ENCODE data around the gene LRSAM1. TPM values are rescaled to one million over a fixed set of nuclear protein-coding genes. Genes with fewer than 3 reads are reported as not detected.

Gene LRSAM1
- total RNA-seq, 2 experiments from 2014 or later, result 20.8 to 32.2 TPM

GRCh38 chr9:127543973-127544533 lies 92.7 kb downstream of the LRSAM1 start:
- intact Hi-C loops (cut with micrococcal nuclease; ENCODE audit: unreplicated experiment), result no loop called here
- H3K36me3 ChIP-seq (ENCODE audit: insufficient read depth, low read length), result no peaks in the 10 kb centered on the region
- TF ChIP-seq, protein P1, sequence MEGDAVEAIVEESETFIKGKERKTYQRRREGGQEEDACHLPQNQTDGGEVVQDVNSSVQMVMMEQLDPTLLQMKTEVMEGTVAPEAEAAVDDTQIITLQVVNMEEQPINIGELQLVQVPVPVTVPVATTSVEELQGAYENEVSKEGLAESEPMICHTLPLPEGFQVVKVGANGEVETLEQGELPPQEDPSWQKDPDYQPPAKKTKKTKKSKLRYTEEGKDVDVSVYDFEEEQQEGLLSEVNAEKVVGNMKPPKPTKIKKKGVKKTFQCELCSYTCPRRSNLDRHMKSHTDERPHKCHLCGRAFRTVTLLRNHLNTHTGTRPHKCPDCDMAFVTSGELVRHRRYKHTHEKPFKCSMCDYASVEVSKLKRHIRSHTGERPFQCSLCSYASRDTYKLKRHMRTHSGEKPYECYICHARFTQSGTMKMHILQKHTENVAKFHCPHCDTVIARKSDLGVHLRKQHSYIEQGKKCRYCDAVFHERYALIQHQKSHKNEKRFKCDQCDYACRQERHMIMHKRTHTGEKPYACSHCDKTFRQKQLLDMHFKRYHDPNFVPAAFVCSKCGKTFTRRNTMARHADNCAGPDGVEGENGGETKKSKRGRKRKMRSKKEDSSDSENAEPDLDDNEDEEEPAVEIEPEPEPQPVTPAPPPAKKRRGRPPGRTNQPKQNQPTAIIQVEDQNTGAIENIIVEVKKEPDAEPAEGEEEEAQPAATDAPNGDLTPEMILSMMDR (conservative IDR thresholded peaks at IDR 0.05; ENCODE audit: low read length), result no peak
- no peak for TF ChIP-seq EZH2phosphoT487 (IDR thresholded peaks at IDR 0.05; ENCODE audit: borderline replicate concordance, low read depth, low read length)
- H3K79me2 ChIP-seq (ENCODE audit: insufficient read depth, low read depth, low read length), result no peaks in the 10 kb centered on the region
- no peak overlapping the region for H3K4me2 ChIP-seq (ENCODE audit: low read length)
- no peak overlapping the region for H3K27ac ChIP-seq (ENCODE audit: low read depth, low read length, poor library complexity, severe bottlenecking)
- no peak for DNase-seq (ENCODE audit: low spot score)
- no peaks in the 10 kb centered on the region for H3K4me1 ChIP-seq (ENCODE audit: insufficient read depth, low read length, poor library complexity, severe bottlenecking)
- no peak overlapping the region for H3K4me3 ChIP-seq (ENCODE audit: low read depth, low read length, poor library complexity, severe bottlenecking)
- no peaks in the 10 kb centered on the region for H3K9me3 ChIP-seq (ENCODE audit: low read length)
- CTCF ChIA-PET (ENCODE audit: unreplicated experiment), result no interaction called here
- H3K9me2 ChIP-seq (ENCODE audit: insufficient read depth, low read length), result no peaks in the 10 kb centered on the region
- H4K20me1 ChIP-seq (ENCODE audit: insufficient read depth, low read length), result no peaks in the 10 kb centered on the region
- POLR2A ChIA-PET, result interaction anchor here (1.3 kb wide), 1 partner anchor 9 kb away, joined by 3 read pairs; no protein-coding TSS in a partner anchor
- H2AFZ ChIP-seq (ENCODE audit: low read length), result no peak overlapping the region
- BruUV-seq (replicated peaks), result no TSS peak

- Histone ChIP-seq H2AFZ (ENCODE audit: low read length) (no peak overlapping the region), H3K9me3 (ENCODE audit: low read length) (no peaks in the 10 kb centered on the region), H3K79me2 (ENCODE audit: insufficient read depth, low read depth, low read length) (no peaks in the 10 kb centered on the region), H3K9me2 (ENCODE audit: insufficient read depth, low read length) (no peaks in the 10 kb centered on the region), H3K4me1 (ENCODE audit: insufficient read depth, low read length, poor library complexity, severe bottlenecking) (no peaks in the 10 kb centered on the region), H3K36me3 (ENCODE audit: insufficient read depth, low read length) (no peaks in the 10 kb centered on the region), H3K4me2 (ENCODE audit: low read length) (no peak overlapping the region), H4K20me1 (ENCODE audit: insufficient read depth, low read length) (no peaks in the 10 kb centered on the region), H3K27ac (ENCODE audit: low read depth, low read length, poor library complexity, severe bottlenecking) (no peak overlapping the region), H3K4me3 (ENCODE audit: low read depth, low read length, poor library complexity, severe bottlenecking) (no peak overlapping the region)
- POLR2A ChIA-PET, result interaction anchor here (1.3 kb wide), 1 partner anchor 13 kb away, joined by 4 read pairs; no protein-coding TSS in a partner anchor
- BruUV-seq (replicated peaks), result no TSS peak
- TF ChIP-seq, protein P1 (conservative IDR thresholded peaks at IDR 0.05; ENCODE audit: low read length), result no peak
- no peak for TF ChIP-seq EZH2phosphoT487 (IDR thresholded peaks at IDR 0.05; ENCODE audit: borderline replicate concordance, low read depth, low read length)
- DNase-seq (ENCODE audit: low spot score), result no peak
- CTCF ChIA-PET (ENCODE audit: unreplicated experiment), result no interaction called here
- intact Hi-C loops (cut with micrococcal nuclease; ENCODE audit: unreplicated experiment), result no loop called here
Observed at GRCh38 chr9:127545196-127546124, 94.2 kb downstream of the LRSAM1 start.
